Neural progenitor cell (in vitro differentiated cells): ENCODE data around the gene LRRN3. TPM values are rescaled to one million over a fixed set of nuclear protein-coding genes. Genes with fewer than 3 reads are reported as not detected.

Source experiments
- DNase-seq: peaks from one replicate; pipeline ENCODE4 v3.0.0-alpha.2; 2016; ENCODE audit warnings: low spot score
- H2AFZ ChIP-seq: fragments of 200-600 bp; sonication (generic); replicated peaks from 2 replicates; pipeline ENCODE4 v1.6.1; 2016; ENCODE audit warnings: antibody characterized with exemption
- H3F3A ChIP-seq: fragments of 200-600 bp; sonication (generic); 2 replicates; pipeline ENCODE4 v1.6.1; 2016; ENCODE audit warnings: antibody characterized with exemption, low read depth
- H3K27ac ChIP-seq: fragments of 200-600 bp; sonication (generic); 2 replicates; pipeline ENCODE4 v1.5.1; 2016; ENCODE audit warnings: mild to moderate bottlenecking
- H3K27me3 ChIP-seq: fragments of 200-600 bp; sonication (generic); 2 replicates; pipeline ENCODE4 v1.6.1; 2016; ENCODE audit warnings: mild to moderate bottlenecking, moderate library complexity
- H3K36me3 ChIP-seq: fragments of 200-600 bp; sonication (generic); 2 replicates; pipeline ENCODE4 v1.5.1; 2016
- H3K4me1 ChIP-seq: fragments of 200-600 bp; sonication (generic); 2 replicates; pipeline ENCODE4 v1.6.1; 2016; ENCODE audit warnings: mixed run types
- H3K4me2 ChIP-seq: fragments of 200-600 bp; sonication (generic); 2 replicates; pipeline ENCODE4 v1.6.1; 2016
- H3K4me3 ChIP-seq: fragments of 200-600 bp; sonication (generic); 2 replicates; pipeline ENCODE4 v1.5.1; 2016
- H3K79me2 ChIP-seq: fragments of 200-600 bp; sonication (generic); 2 replicates; pipeline ENCODE4 v1.6.1; 2016; ENCODE audit warnings: low read depth
- H3K9ac ChIP-seq: fragments of 200-600 bp; sonication (generic); 2 replicates; pipeline ENCODE4 v1.6.1; 2016
- H3K9me3 ChIP-seq: fragments of 200-600 bp; sonication (generic); 2 replicates; pipeline ENCODE4 v1.5.1; 2016; ENCODE audit warnings: low read depth
- H4K20me1 ChIP-seq: fragments of 200-600 bp; sonication (generic); 2 replicates; pipeline ENCODE4 v1.6.1; 2016; ENCODE audit warnings: low read depth
- H3K27ac Mint-ChIP-seq: 3 replicates; pipeline ENCODE4 v1.8.0; 2021; ENCODE audit warnings: mixed read lengths
- H3K27me3 Mint-ChIP-seq: 2 replicates; pipeline ENCODE4 v1.8.0; 2022; ENCODE audit warnings: low read depth, mild to moderate bottlenecking, inconsistent platforms, moderate library complexity, mixed read lengths; ENCODE audit not compliant: insufficient read depth
- H3K36me3 Mint-ChIP-seq: 3 replicates; pipeline ENCODE4 v1.8.0; 2021; ENCODE audit warnings: mixed read lengths
- H3K4me1 Mint-ChIP-seq: 3 replicates; pipeline ENCODE4 v1.8.0; 2021; ENCODE audit warnings: mixed read lengths
- H3K4me3 Mint-ChIP-seq: 3 replicates; pipeline ENCODE4 v1.8.0; 2021; ENCODE audit warnings: mild to moderate bottlenecking, moderate library complexity, mixed read lengths
- H3K9me3 Mint-ChIP-seq: 3 replicates; pipeline ENCODE4 v1.8.0; 2020; ENCODE audit warnings: mixed read lengths
- CTCF ChIP-seq: fragments of 200-600 bp; sonication (generic); IDR thresholded peaks from 2 replicates; pipeline ENCODE4 v1.5.1; 2017; ENCODE audit warnings: antibody characterized with exemption, mild to moderate bottlenecking
- EZH2 ChIP-seq: fragments of 200-600 bp; sonication (generic); IDR thresholded peaks from 2 replicates; pipeline ENCODE4 v1.6.1; 2017; ENCODE audit warnings: antibody characterized with exemption, mild to moderate bottlenecking, moderate library complexity
- EZH2phosphoT487 ChIP-seq: fragments of 200-600 bp; sonication (generic); IDR thresholded peaks from 2 replicates; pipeline ENCODE4 v1.6.1; 2017; ENCODE audit warnings: antibody characterized with exemption
- total RNA-seq: library from RNA; depleted of rRNA; stranded (reverse); fragments of >200 nt; gene quantifications from 2 replicates; pipeline ENCODE4 v1.2.3, GENCODE V29; 2015; ENCODE audit warnings: low replicate concordance

Gene LRRN3
- total RNA-seq, 1 donor from 2014 or later: 2.4 TPM

GRCh38 chr7:111103678-111104274 is 12.8 kb downstream of the LRRN3 start:
- H3K27ac ChIP-seq: no peak overlapping the region
- H3K36me3 ChIP-seq: no peaks in the 10 kb centered on the region
- no peaks in the 10 kb centered on the region for H3K9me3 ChIP-seq
- H3K27me3 ChIP-seq: no peaks in the 10 kb centered on the region
- Mint-ChIP-seq H3K9me3 (no peaks in the 10 kb centered on the region), H3K27ac (no peak overlapping the region), H3K27me3 (no peaks in the 10 kb centered on the region), H3K4me3 (no peak overlapping the region), H3K4me1 (peaks cover 9% of the 10 kb centered on the region), H3K36me3 (peaks cover 5% of the 10 kb centered on the region)
- H3F3A ChIP-seq: no peaks in the 10 kb centered on the region
- no peak for DNase-seq
- peaks cover 11% of the 10 kb centered on the region for H3K4me1 ChIP-seq
- TF ChIP-seq EZH2phosphoT487 (no peak), CTCF (no peak), EZH2 (no peak)
- no peaks in the 10 kb centered on the region for H4K20me1 ChIP-seq
- no peak overlapping the region for H3K4me2 ChIP-seq
- H3K4me3 ChIP-seq: no peak overlapping the region
- H2AFZ ChIP-seq: no peak overlapping the region
- no peak overlapping the region for H3K9ac ChIP-seq
- no peaks in the 10 kb centered on the region for H3K79me2 ChIP-seq

GRCh38 chr7:111104710-111105109 is 13.8 kb downstream of the LRRN3 start:
- H3K79me2 ChIP-seq: no peaks in the 10 kb centered on the region
- no peaks in the 10 kb centered on the region for H3K9me3 Mint-ChIP-seq
- H3K4me3 Mint-ChIP-seq: no peak overlapping the region
- peaks cover 6% of the 10 kb centered on the region for H3K36me3 Mint-ChIP-seq
- H3K27me3 ChIP-seq: no peaks in the 10 kb centered on the region
- no peaks in the 10 kb centered on the region for H3K9me3 ChIP-seq
- TF ChIP-seq CTCF (no peak), EZH2phosphoT487 (no peak)
- no peak overlapping the region for H2AFZ ChIP-seq
- no peak overlapping the region for H3K27ac ChIP-seq
- no peak overlapping the region for H3K4me3 ChIP-seq
- no peak overlapping the region for H3K4me2 ChIP-seq
- H3K9ac ChIP-seq: no peak overlapping the region
- no peak overlapping the region for H3K27ac Mint-ChIP-seq
- no peak for DNase-seq
- no peaks in the 10 kb centered on the region for H3K36me3 ChIP-seq
- no peaks in the 10 kb centered on the region for H3K27me3 Mint-ChIP-seq
- peaks cover 9% of the 10 kb centered on the region for H3K4me1 Mint-ChIP-seq
- H3K4me1 ChIP-seq: peaks cover 5% of the 10 kb centered on the region
- H3F3A ChIP-seq: no peaks in the 10 kb centered on the region
- no peaks in the 10 kb centered on the region for H4K20me1 ChIP-seq

- TF ChIP-seq EZH2: no peak
- TF ChIP-seq EZH2phosphoT487: no peak
- no peak for TF ChIP-seq CTCF
- Histone ChIP-seq H3K9ac (no peak overlapping the region), H3K79me2 (no peaks in the 10 kb centered on the region), H3K4me1 (no peaks in the 10 kb centered on the region), H3K36me3 (no peaks in the 10 kb centered on the region), H3K4me3 (no peak overlapping the region), H3K4me2 (no peak overlapping the region), H2AFZ (no peak overlapping the region), H3K9me3 (no peaks in the 10 kb centered on the region), H3F3A (no peaks in the 10 kb centered on the region), H3K27me3 (no peaks in the 10 kb centered on the region), H4K20me1 (no peaks in the 10 kb centered on the region), H3K27ac (no peak overlapping the region)
- H3K9me3 Mint-ChIP-seq: no peaks in the 10 kb centered on the region
- no peak overlapping the region for H3K4me3 Mint-ChIP-seq
- H3K27ac Mint-ChIP-seq: no peak overlapping the region
- no peaks in the 10 kb centered on the region for H3K27me3 Mint-ChIP-seq
- H3K4me1 Mint-ChIP-seq: peaks cover 9% of the 10 kb centered on the region
- H3K36me3 Mint-ChIP-seq: peaks cover 6% of the 10 kb centered on the region
- no peak for DNase-seq
Observed at GRCh38 chr7:111105269-111105668, 14.3 kb downstream of the LRRN3 start.
